C4-2B (cell line): ENCODE measurements around the gene HPCAL1.

Experiments used
- H3K27ac ChIP-seq: fragments of 450-650 bp; 2 replicates; pipeline ENCODE4 v1.5.1; 2017
- ZFX ChIP-seq: fragments of 450-650 bp; IDR thresholded peaks from 2 replicates; pipeline ENCODE4 v1.6.1; 2017
- TF ChIP-seq, protein P1 (sequence below): fragments of 450-650 bp; conservative IDR thresholded peaks from 2 replicates; pipeline ENCODE4 v1.5.1; 2017; ENCODE audit warnings: mild to moderate bottlenecking

HPCAL1 gene

GRCh38 chr2:10415048-10415447, 112.3 kb downstream of the HPCAL1 start:
- TF ChIP-seq, protein P1, sequence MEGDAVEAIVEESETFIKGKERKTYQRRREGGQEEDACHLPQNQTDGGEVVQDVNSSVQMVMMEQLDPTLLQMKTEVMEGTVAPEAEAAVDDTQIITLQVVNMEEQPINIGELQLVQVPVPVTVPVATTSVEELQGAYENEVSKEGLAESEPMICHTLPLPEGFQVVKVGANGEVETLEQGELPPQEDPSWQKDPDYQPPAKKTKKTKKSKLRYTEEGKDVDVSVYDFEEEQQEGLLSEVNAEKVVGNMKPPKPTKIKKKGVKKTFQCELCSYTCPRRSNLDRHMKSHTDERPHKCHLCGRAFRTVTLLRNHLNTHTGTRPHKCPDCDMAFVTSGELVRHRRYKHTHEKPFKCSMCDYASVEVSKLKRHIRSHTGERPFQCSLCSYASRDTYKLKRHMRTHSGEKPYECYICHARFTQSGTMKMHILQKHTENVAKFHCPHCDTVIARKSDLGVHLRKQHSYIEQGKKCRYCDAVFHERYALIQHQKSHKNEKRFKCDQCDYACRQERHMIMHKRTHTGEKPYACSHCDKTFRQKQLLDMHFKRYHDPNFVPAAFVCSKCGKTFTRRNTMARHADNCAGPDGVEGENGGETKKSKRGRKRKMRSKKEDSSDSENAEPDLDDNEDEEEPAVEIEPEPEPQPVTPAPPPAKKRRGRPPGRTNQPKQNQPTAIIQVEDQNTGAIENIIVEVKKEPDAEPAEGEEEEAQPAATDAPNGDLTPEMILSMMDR, result no peak
- TF ChIP-seq ZFX, result no peak
- no peak overlapping the region for H3K27ac ChIP-seq

GRCh38 chr2:10415640-10416039, 112.9 kb downstream of the HPCAL1 start:
- H3K27ac ChIP-seq, result no peak overlapping the region
- TF ChIP-seq, protein P1, result no peak
- TF ChIP-seq ZFX, result no peak

GRCh38 chr2:10417551-10418335, 115.0 kb downstream of the HPCAL1 start:
- peak overlapping the region; percentile 54 for H3K27ac ChIP-seq
- no peak for TF ChIP-seq ZFX
- TF ChIP-seq, protein P1, result no peak

DNA sequence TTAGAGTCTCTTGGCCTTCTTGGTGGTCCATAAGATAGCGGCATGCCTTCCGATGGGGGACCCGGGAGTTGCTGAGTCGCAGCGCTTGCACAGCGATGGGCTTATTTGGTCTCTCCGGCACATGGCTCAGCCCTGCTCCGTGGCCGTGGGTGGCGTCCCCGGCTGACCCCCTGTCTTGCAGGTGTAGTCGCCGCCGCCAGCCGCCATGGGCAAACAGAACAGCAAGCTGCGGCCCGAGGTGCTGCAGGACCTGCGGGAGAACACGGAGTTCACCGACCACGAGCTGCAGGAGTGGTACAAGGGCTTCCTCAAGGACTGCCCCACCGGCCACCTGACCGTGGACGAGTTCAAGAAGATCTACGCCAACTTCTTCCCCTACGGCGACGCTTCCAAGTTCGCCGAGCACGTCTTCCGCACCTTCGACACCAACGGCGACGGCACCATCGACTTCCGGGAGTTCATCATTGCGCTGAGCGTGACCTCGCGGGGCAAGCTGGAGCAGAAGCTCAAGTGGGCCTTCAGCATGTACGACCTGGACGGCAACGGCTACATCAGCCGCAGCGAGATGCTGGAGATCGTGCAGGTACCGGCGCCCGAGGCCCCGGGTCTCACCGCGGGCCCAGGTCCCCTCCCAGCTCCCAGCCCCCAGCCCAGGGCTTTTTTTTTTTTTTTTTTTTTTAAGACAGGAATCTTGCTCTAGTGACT, 117.0 kb downstream of the HPCAL1 start:
- no peak overlapping the region for H3K27ac ChIP-seq
- TF ChIP-seq ZFX, result no peak
- TF ChIP-seq, protein P1, result no peak

DNA sequence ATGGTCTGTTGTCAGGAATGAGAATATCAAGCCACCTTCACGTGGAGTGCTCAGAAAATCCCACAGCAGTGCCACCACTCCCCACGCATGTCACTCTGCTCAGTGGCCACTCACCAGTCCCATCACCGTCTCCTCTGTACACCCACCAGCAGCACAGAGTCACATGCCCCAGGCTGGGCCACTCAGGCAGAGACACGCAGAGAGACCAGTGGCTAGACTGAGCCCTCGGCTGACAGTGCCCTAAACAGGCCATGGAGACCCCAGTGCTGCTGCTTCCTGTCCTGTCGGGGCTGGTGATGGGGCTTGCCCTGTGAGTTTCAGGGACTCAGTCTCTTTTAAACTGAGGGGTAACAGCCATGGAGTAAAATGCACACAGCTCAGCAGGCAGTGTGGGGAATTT, 119.5 kb downstream of the HPCAL1 start:
- TF ChIP-seq, protein P1, result no peak
- TF ChIP-seq ZFX, result no peak
- no peak overlapping the region for H3K27ac ChIP-seq

GRCh38 chr2:10422732-10423399, 120.2 kb downstream of the HPCAL1 start:
- TF ChIP-seq, protein P1, result no peak
- TF ChIP-seq ZFX, result no peak
- no peak overlapping the region for H3K27ac ChIP-seq

DNA sequence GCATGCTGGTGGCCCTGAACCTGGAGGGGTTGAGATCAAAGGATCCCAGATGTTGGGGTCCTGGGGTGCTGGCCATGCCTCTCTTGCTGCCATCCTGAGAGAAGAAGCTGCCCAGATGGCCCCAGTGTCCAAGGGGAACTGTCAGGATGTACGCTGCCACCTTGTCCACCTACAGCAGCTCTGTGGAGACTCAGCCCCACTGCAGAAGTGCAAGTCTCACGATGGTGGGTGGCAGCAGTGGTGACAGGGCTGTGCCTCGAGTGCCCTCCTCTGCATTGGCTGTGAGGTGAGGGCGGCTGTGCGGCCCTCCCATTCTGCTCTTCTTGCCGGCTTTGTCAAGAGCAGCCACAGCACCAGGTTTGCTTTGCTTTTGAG, 120.7 kb downstream of the HPCAL1 start:
- no peak for TF ChIP-seq ZFX
- TF ChIP-seq, protein P1, result no peak
- H3K27ac ChIP-seq, result no peak overlapping the region
